ENCODE measurements around the gene RIN3.

RIN3 gene

DNA sequence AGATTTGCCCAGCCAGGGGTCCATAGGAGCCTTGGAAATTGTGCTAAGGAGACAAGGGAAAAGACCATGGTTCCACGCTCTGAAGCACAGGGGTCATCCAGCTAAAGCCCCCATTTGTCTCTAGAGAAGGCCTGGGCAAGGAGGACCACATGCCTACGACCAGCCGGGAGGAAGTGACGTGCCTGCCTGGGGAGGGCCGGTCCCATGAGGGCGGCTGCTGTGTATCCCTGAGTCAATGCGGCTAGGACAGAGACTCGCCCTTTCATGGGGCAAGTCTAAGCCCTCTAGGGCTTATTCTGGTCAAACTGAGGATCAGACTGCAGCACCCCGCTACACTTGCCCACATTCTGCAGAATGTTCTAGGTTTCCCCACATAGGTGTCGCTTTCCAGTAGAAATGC is 20.6 kb upstream of the RIN3 start:
- Mint-ChIP-seq H3K4me3 (no peak overlapping the region), H3K27ac (no peak overlapping the region), H3K9me3 (no peaks in the 10 kb centered on the region), H3K4me1 (peaks cover 29% of the 10 kb centered on the region), H3K27me3 (ENCODE audit: low read depth, poor library complexity) (peaks cover 21% of the 10 kb centered on the region), H3K36me3 (ENCODE audit: low read depth) (no peaks in the 10 kb centered on the region)
- TF ChIP-seq, protein P1, sequence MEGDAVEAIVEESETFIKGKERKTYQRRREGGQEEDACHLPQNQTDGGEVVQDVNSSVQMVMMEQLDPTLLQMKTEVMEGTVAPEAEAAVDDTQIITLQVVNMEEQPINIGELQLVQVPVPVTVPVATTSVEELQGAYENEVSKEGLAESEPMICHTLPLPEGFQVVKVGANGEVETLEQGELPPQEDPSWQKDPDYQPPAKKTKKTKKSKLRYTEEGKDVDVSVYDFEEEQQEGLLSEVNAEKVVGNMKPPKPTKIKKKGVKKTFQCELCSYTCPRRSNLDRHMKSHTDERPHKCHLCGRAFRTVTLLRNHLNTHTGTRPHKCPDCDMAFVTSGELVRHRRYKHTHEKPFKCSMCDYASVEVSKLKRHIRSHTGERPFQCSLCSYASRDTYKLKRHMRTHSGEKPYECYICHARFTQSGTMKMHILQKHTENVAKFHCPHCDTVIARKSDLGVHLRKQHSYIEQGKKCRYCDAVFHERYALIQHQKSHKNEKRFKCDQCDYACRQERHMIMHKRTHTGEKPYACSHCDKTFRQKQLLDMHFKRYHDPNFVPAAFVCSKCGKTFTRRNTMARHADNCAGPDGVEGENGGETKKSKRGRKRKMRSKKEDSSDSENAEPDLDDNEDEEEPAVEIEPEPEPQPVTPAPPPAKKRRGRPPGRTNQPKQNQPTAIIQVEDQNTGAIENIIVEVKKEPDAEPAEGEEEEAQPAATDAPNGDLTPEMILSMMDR (IDR thresholded peaks at IDR 0.05): no peak
- no peak for DNase-seq

DNA sequence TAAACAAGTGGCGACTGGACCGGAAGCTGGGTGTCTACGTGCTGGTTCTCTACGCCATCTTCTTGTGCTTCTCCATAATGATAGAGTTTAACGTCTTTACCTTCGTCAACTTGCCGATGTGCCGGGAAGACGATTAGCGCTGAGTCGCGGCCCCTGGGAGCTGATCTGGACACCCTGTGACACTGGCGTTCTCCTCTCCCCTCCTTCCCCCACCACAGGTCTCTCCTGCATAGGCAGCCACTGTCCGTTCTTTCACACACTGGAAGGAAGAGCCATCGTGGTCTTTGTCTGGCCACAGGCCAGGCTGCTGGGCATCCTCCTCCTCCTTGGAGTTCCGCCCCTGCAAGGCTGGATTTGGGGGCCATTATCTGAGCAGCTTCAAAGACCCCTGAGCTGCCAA is 20.1 kb upstream of the RIN3 start:
- Mint-ChIP-seq H3K27ac (no peak overlapping the region), H3K9me3 (no peaks in the 10 kb centered on the region), H3K4me1 (peaks cover 31% of the 10 kb centered on the region), H3K36me3 (ENCODE audit: low read depth) (no peaks in the 10 kb centered on the region), H3K4me3 (no peak overlapping the region), H3K27me3 (ENCODE audit: low read depth, poor library complexity) (peaks cover 17% of the 10 kb centered on the region)
- TF ChIP-seq, protein P1 (IDR thresholded peaks at IDR 0.05): no peak
- DNase-seq: no peak

DNA sequence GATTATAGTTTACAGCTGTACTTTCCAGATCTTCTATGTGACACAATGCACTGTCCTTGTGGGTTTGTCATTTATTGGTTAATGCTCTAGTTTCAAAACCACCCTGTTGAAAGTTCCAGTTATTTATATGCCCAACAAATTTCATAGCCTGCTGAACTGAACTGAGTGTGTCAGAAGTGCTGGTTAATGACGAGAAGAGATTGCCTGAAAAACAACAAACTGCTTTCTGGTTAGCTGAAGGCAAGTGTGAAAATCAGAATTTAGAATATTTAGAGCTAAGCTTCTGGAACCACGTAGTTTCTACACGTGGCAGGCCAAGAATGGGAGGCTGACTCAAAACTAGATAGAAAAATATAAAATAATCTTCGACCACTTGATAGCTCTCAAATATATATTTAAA is 19.1 kb upstream of the RIN3 start:
- TF ChIP-seq, protein P1 (IDR thresholded peaks at IDR 0.05): no peak
- peaks cover 17% of the 10 kb centered on the region for H3K27me3 Mint-ChIP-seq (ENCODE audit: low read depth, poor library complexity)
- no peaks in the 10 kb centered on the region for H3K36me3 Mint-ChIP-seq (ENCODE audit: low read depth)
- DNase-seq: no peak
- H3K9me3 Mint-ChIP-seq: no peaks in the 10 kb centered on the region
- H3K4me3 Mint-ChIP-seq: no peak overlapping the region
- no peak overlapping the region for H3K27ac Mint-ChIP-seq
- peaks cover 36% of the 10 kb centered on the region for H3K4me1 Mint-ChIP-seq

DNA sequence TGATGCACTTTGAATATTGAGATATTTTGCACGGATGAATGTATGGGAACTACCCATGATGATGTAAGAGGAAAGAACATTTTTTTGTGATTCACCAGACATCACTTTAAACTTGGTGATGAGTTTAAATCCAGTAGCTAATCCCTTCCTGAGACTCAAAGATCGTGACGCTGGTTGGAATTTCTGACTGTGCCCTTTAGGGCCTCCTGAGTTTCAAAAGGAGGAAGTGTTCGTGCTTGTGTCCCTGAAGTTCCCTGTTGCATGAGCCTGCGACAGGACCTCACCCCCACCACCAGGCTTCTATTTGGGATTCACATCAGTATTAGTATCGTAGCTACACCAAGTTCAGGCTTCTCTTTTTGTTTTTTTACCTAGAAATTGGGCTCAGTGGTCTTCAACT is 18.6 kb upstream of the RIN3 start:
- Mint-ChIP-seq H3K27ac (no peak overlapping the region), H3K4me3 (no peak overlapping the region), H3K27me3 (ENCODE audit: low read depth, poor library complexity) (peaks cover 14% of the 10 kb centered on the region), H3K4me1 (peaks cover 31% of the 10 kb centered on the region), H3K36me3 (ENCODE audit: low read depth) (no peaks in the 10 kb centered on the region), H3K9me3 (no peaks in the 10 kb centered on the region)
- no peak for DNase-seq
- TF ChIP-seq, protein P1 (IDR thresholded peaks at IDR 0.05): no peak

DNA sequence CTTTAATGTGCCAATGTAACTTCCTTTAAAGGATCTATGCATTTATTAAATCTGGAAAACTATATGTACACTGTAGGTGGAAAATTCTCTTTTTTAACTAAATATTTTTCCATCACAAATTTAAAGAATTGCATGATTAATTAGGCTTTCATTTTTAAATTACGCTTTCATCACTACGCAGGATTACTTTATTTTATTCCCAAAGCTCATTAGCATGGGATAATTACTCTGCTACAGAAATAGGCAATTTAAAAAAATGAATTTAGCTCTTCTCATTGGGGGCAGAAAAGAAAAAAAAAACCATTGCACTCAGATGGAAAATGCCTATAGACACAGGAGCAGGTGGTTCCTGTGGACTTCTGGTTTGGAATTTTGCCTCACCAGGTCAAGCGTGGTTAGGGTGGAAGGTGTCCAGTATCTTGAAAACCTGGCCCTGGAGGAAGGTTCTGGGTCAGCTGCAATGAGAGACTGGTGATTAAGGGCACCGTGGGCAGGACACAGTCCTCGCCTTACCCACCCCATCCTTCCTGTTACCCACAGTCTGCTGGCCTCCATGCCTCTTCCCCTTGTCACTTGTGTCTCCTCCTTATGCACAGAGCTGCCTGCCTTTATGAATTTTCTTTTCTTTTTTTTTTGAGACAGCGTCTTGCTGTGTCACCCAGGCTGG is 17.3 kb upstream of the RIN3 start:
- no peak for DNase-seq
- H3K9me3 Mint-ChIP-seq: no peaks in the 10 kb centered on the region
- H3K4me3 Mint-ChIP-seq: no peak overlapping the region
- TF ChIP-seq, protein P1 (IDR thresholded peaks at IDR 0.05): no peak
- peaks cover 35% of the 10 kb centered on the region for H3K4me1 Mint-ChIP-seq
- no peak overlapping the region for H3K27ac Mint-ChIP-seq
- H3K27me3 Mint-ChIP-seq (ENCODE audit: low read depth, poor library complexity): peaks cover 20% of the 10 kb centered on the region
- no peaks in the 10 kb centered on the region for H3K36me3 Mint-ChIP-seq (ENCODE audit: low read depth)

DNA sequence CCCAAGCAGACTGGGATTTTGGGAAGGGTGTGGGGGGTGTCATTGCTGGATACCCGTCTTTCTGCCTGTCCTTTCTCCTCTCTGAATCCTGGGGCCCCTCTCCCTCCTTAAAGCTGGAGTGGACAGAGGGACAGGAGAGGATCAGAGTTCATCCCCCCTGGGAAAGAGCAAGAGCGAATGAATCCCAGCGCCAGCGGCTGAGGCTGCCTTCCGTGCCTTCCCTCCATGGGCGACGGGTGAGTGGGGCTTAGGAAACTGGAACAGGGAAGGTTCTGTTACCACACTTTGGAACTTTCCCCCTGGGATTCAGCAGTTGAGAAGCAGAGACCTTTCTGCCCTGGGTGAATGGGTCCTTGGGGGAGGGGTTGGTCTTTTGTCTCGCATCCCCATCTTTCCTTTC is 16.2 kb upstream of the RIN3 start:
- Mint-ChIP-seq H3K4me1 (peaks cover 35% of the 10 kb centered on the region), H3K36me3 (ENCODE audit: low read depth) (no peaks in the 10 kb centered on the region), H3K27ac (no peak overlapping the region), H3K9me3 (no peaks in the 10 kb centered on the region), H3K27me3 (ENCODE audit: low read depth, poor library complexity) (peaks cover 22% of the 10 kb centered on the region), H3K4me3 (no peak overlapping the region)
- TF ChIP-seq, protein P1 (IDR thresholded peaks at IDR 0.05): no peak
- no peak for DNase-seq
